Measurements from ENCODE around the gene LHX6. TPM values are rescaled to one million over a fixed set of nuclear protein-coding genes. Genes with fewer than 3 reads are reported as not detected.

Gene LHX6
- total RNA-seq, 1 donor from 2014 or later: 0.07 TPM

DNA sequence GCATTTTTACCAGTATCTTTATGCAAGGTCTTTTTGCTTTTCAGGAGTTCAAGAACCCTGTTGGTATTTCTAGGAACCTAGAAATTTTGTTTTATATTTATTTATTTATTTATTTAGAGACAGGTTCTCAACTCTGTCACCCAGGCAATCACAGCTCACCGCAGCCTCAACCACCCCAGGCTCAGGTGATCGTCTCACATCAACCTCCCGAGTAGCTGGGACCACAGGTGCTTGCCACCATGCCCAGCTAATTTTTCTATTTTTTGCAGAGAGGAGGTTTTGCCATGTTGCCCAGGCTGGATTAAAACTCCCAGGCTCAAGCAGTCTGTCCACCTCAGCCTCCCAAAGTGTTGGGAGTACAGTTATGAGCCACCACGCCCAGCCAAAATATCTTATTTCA, 32.9 kb downstream of the LHX6 start:
- Mint-ChIP-seq H3K4me1 (no peaks in the 10 kb centered on the region), H3K27me3 (ENCODE audit: low read depth) (peaks cover 33% of the 10 kb centered on the region), H3K27ac (ENCODE audit: unreplicated experiment) (no peak overlapping the region), H3K4me3 (no peak overlapping the region), H3K36me3 (ENCODE audit: low read depth) (no peaks in the 10 kb centered on the region), H3K9me3 (no peaks in the 10 kb centered on the region)
- DNase-seq (ENCODE audit: low read depth, low spot score): no peak
- no peak for TF ChIP-seq CTCF (conservative IDR thresholded peaks at IDR 0.05)

DNA sequence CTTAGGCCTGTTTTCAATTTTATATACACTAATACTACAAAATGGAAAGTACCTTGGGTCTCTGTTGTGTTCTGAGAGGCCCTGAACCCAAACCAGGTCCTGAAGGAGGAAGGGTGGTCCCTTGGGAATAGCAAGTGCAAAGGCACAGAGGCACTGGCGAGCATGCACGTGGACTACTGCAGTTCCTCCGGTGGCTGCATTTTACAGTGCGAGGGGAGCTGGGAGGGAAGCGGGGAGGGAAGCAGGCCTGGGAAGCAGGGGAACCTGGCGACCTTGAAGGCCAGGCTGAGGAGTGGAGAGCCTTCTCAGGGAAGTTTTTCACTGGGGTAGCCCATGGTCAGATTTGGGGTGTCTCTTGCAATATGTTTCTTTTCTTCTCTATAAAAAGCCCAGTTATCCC, 35.1 kb downstream of the LHX6 start:
- no peaks in the 10 kb centered on the region for H3K36me3 Mint-ChIP-seq (ENCODE audit: low read depth)
- H3K4me3 Mint-ChIP-seq: no peak overlapping the region
- H3K27ac Mint-ChIP-seq (ENCODE audit: unreplicated experiment): no peak overlapping the region
- no peak for TF ChIP-seq CTCF (conservative IDR thresholded peaks at IDR 0.05)
- H3K27me3 Mint-ChIP-seq (ENCODE audit: low read depth): peaks cover 33% of the 10 kb centered on the region
- no peaks in the 10 kb centered on the region for H3K9me3 Mint-ChIP-seq
- DNase-seq (ENCODE audit: low read depth, low spot score): no peak
- no peaks in the 10 kb centered on the region for H3K4me1 Mint-ChIP-seq

GRCh38 chr9:122192914-122193525, 35.7 kb downstream of the LHX6 start:
- Mint-ChIP-seq H3K4me1 (no peaks in the 10 kb centered on the region), H3K27me3 (ENCODE audit: low read depth) (peaks cover 27% of the 10 kb centered on the region), H3K9me3 (no peaks in the 10 kb centered on the region), H3K4me3 (no peak overlapping the region), H3K36me3 (ENCODE audit: low read depth) (no peaks in the 10 kb centered on the region), H3K27ac (ENCODE audit: unreplicated experiment) (no peak overlapping the region)
- TF ChIP-seq CTCF (conservative IDR thresholded peaks at IDR 0.05): no peak
- no peak for DNase-seq (ENCODE audit: low read depth, low spot score)

- Mint-ChIP-seq H3K9me3 (no peaks in the 10 kb centered on the region), H3K4me3 (no peak overlapping the region), H3K36me3 (ENCODE audit: low read depth) (no peaks in the 10 kb centered on the region), H3K4me1 (no peaks in the 10 kb centered on the region), H3K27me3 (ENCODE audit: low read depth) (peaks cover 22% of the 10 kb centered on the region), H3K27ac (ENCODE audit: unreplicated experiment) (no peak overlapping the region)
- DNase-seq (ENCODE audit: low read depth, low spot score): no peak
- TF ChIP-seq CTCF (conservative IDR thresholded peaks at IDR 0.05): no peak
These were observed 36.4 kb downstream of the LHX6 start for GRCh38 chr9:122192261-122192875.

DNA sequence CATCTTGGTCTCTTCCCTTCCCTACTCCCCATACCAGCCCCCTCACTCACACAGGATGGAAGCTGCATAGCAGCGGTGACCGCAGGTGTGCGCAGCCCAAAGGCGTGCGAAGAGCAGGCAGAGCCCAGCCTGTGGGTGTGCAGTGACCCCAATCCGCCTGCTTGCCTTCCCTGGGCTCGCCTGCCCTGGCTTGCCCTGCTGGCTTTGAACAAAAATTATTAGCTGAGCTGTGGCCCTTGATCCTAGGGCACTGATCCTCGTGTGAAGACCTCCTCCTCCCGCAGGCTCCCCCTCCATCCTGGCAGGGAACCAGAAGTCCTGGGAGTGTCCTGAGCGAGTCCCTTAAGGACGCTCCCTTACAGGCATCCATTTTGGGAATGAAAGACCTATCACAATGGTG, 37.2 kb downstream of the LHX6 start:
- no peaks in the 10 kb centered on the region for H3K9me3 Mint-ChIP-seq
- peak overlapping the region; percentile 29 for H3K27ac Mint-ChIP-seq (ENCODE audit: unreplicated experiment)
- no peak for DNase-seq (ENCODE audit: low read depth, low spot score)
- peaks cover 15% of the 10 kb centered on the region for H3K27me3 Mint-ChIP-seq (ENCODE audit: low read depth)
- no peaks in the 10 kb centered on the region for H3K36me3 Mint-ChIP-seq (ENCODE audit: low read depth)
- TF ChIP-seq CTCF (conservative IDR thresholded peaks at IDR 0.05): no peak
- no peaks in the 10 kb centered on the region for H3K4me1 Mint-ChIP-seq
- H3K4me3 Mint-ChIP-seq: no peak overlapping the region

All from neural crest cell (in vitro differentiated cells).